DOHH2 (cell line): Measurements from ENCODE around the gene SCYL1.

Experiments used
- H3F3A ChIP-seq: fragments of 200-600 bp; sonication (generic), shearing (Covaris generic); 2 replicates; pipeline ENCODE4 v1.6.0; 2016; ENCODE audit warnings: antibody characterized with exemption, mild to moderate bottlenecking; ENCODE audit not compliant: control insufficient read depth, insufficient read depth
- H3K27ac ChIP-seq: fragments of 200-600 bp; sonication (generic); 2 replicates; pipeline ENCODE4 v1.5.1; 2014; ENCODE audit warnings: low read depth, mild to moderate bottlenecking, low read length, moderate library complexity
- H3K27me3 ChIP-seq: fragments of 200-600 bp; sonication (generic); 2 replicates; pipeline ENCODE4 v1.6.1; 2014; ENCODE audit warnings: mild to moderate bottlenecking, low read length, mixed read lengths; ENCODE audit not compliant: control insufficient read depth
- H3K36me3 ChIP-seq: fragments of 200-600 bp; sonication (generic); 2 replicates; pipeline ENCODE4 v1.6.1; 2014; ENCODE audit warnings: mild to moderate bottlenecking, low read length, moderate library complexity, mixed read lengths; ENCODE audit not compliant: control insufficient read depth
- H3K4me1 ChIP-seq: fragments of 200-600 bp; sonication (generic); 2 replicates; pipeline ENCODE4 v1.6.1; 2014; ENCODE audit warnings: mild to moderate bottlenecking, low read length, mixed read lengths; ENCODE audit not compliant: control insufficient read depth
- H3K4me2 ChIP-seq: fragments of 200-600 bp; sonication (generic); 2 replicates; pipeline ENCODE4 v1.6.0; 2014; ENCODE audit warnings: mild to moderate bottlenecking, low read length, moderate library complexity
- H3K4me3 ChIP-seq: fragments of 200-600 bp; sonication (generic); 2 replicates; pipeline ENCODE4 v1.5.1; 2014; ENCODE audit warnings: mild to moderate bottlenecking, low read length, mixed read lengths
- H3K79me2 ChIP-seq: fragments of 200-600 bp; sonication (generic); 2 replicates; pipeline ENCODE4 v1.6.1; 2014; ENCODE audit warnings: mild to moderate bottlenecking, low read length, mixed read lengths; ENCODE audit not compliant: control insufficient read depth
- H3K9me2 ChIP-seq: fragments of 200-600 bp; sonication (generic); replicated peaks from 2 replicates; pipeline ENCODE4 v1.6.1; 2014; ENCODE audit warnings: mild to moderate bottlenecking, low read length, mixed read lengths; ENCODE audit not compliant: control insufficient read depth
- H3K9me3 ChIP-seq: fragments of 200-600 bp; sonication (generic); 2 replicates; pipeline ENCODE4 v1.6.1; 2014; ENCODE audit warnings: antibody characterized with exemption, low read length, mixed read lengths; ENCODE audit not compliant: control insufficient read depth, insufficient read depth
- H4K20me1 ChIP-seq: fragments of 200-600 bp; sonication (generic); 2 replicates; pipeline ENCODE4 v1.6.0; 2014; ENCODE audit warnings: low read depth, mild to moderate bottlenecking, antibody characterized with exemption, low read length, moderate library complexity; ENCODE audit not compliant: control insufficient read depth, insufficient read depth
- EZH2phosphoT487 ChIP-seq: fragments of 200-600 bp; sonication (generic); IDR thresholded peaks from 2 replicates; pipeline ENCODE4 v1.6.1; 2017; ENCODE audit warnings: borderline replicate concordance, mild to moderate bottlenecking, antibody characterized with exemption, low read length, moderate library complexity, mixed read lengths
- TF ChIP-seq, protein P1 (sequence below): fragments of 200-600 bp; sonication (generic); IDR thresholded peaks from one replicate; pipeline ENCODE4 v1.5.1; 2014; ENCODE audit warnings: antibody characterized with exemption, mild to moderate bottlenecking, low read depth, low read length; ENCODE audit not compliant: poor library complexity, severe bottlenecking

The SCYL1 gene

DNA sequence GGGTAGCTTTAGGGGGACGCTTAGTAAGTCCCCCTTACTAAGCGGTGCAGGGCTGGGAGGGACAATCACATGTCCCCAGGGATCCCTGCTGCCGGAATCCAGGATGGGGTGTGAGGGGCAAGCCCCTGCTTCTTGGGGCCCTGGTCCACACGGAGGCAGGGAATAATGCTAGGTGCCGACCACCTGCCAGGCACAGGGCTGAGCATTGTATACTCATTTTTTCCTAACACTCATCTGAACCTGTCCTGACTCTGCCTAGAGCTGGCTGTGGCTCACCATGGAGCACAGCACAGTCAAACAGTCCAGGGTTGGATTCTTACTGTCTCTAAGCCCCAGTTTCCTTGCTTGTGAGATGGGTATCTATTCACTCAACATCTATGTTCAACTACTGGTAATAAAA, 34.7 kb downstream of the SCYL1 start:
- Histone ChIP-seq H3K36me3 (no peaks in the 10 kb centered on the region), H3K9me3 (no peaks in the 10 kb centered on the region), H3K79me2 (no peaks in the 10 kb centered on the region), H3K9me2 (no peaks in the 10 kb centered on the region), H3K27ac (no peak overlapping the region), H4K20me1 (no peaks in the 10 kb centered on the region), H3F3A (no peaks in the 10 kb centered on the region), H3K4me2 (no peak overlapping the region), H3K4me3 (no peak overlapping the region), H3K27me3 (no peaks in the 10 kb centered on the region), H3K4me1 (peaks cover 17% of the 10 kb centered on the region)
- TF ChIP-seq, protein P1, sequence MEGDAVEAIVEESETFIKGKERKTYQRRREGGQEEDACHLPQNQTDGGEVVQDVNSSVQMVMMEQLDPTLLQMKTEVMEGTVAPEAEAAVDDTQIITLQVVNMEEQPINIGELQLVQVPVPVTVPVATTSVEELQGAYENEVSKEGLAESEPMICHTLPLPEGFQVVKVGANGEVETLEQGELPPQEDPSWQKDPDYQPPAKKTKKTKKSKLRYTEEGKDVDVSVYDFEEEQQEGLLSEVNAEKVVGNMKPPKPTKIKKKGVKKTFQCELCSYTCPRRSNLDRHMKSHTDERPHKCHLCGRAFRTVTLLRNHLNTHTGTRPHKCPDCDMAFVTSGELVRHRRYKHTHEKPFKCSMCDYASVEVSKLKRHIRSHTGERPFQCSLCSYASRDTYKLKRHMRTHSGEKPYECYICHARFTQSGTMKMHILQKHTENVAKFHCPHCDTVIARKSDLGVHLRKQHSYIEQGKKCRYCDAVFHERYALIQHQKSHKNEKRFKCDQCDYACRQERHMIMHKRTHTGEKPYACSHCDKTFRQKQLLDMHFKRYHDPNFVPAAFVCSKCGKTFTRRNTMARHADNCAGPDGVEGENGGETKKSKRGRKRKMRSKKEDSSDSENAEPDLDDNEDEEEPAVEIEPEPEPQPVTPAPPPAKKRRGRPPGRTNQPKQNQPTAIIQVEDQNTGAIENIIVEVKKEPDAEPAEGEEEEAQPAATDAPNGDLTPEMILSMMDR: no peak
- TF ChIP-seq EZH2phosphoT487: no peak

DNA sequence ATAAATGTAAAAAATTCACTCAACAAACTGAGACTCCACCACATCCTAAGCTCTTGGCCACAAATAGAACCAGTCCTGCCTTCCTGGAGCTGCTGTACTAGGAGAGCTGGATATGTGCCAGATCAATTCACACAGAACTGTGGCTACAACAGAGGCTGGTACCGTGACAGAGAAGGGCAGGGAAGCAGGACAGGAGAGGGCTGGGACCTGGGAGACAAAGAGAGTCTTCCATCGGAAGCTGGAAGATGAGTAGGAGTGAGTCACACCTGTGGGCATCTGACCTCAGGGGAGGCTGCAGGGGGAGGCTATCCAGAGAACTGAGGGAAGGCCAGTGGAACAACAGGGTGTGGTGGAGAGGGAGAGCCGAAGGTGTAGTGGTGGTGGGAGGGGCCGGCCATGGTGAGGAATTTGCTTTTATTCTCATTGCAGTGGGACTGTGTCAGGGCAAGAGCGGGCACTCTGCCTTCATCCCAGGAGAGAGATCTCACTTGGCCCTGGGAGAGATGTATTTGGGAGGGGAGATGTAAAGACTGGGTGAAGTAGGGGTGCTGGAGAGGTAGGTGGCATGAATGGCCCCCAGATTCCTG, 35.2 kb downstream of the SCYL1 start:
- no peaks in the 10 kb centered on the region for H3K9me2 ChIP-seq
- no peaks in the 10 kb centered on the region for H3F3A ChIP-seq
- H3K79me2 ChIP-seq: no peaks in the 10 kb centered on the region
- no peak overlapping the region for H3K4me3 ChIP-seq
- TF ChIP-seq, protein P1: no peak
- no peak for TF ChIP-seq EZH2phosphoT487
- no peaks in the 10 kb centered on the region for H3K9me3 ChIP-seq
- no peaks in the 10 kb centered on the region for H4K20me1 ChIP-seq
- H3K27me3 ChIP-seq: no peaks in the 10 kb centered on the region
- no peak overlapping the region for H3K4me2 ChIP-seq
- H3K36me3 ChIP-seq: no peaks in the 10 kb centered on the region
- no peak overlapping the region for H3K27ac ChIP-seq
- H3K4me1 ChIP-seq: peaks cover 16% of the 10 kb centered on the region

DNA sequence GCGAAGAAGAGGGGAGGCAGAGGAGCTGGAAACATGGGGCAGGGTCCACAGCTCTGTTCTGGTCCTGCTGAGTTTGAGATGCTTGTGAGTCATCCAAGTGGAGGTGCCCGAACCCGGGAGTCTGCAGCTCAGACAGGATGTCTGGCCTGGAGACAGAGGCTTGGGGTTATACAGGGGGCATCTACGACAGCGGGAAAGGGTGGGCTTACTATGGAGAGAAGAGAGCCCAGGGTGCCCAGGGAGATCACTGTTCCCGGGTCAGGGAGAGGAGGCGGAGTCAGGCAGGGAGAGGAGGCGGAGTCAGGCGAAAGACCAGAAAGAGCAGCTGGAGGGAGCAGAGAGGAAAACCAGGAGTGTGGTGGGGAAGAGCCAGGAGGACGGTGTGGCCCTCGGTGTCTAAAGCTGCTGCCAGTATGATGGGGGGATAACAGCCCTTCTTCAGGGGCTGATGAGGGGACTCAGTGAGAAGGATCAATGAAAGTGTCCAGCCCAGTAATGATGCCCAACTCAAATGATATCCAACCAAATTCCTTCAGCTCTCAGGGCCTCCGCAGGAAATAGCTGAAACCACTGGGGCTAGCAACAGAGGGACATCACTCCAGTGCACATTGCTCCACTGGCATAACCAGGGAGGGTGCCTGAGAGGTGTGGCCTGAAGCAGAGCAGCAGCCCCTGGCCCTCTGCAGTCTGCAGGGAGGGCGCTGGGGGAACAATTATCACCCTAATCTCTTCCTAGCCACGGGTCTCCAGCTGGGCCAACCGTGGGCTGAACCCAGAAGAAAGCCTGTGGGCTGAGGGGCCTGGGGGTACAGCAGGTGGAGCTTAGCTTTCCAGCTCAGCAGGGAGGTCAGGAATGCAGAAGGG, 35.9 kb downstream of the SCYL1 start:
- H3K27me3 ChIP-seq: no peaks in the 10 kb centered on the region
- H4K20me1 ChIP-seq: no peaks in the 10 kb centered on the region
- no peaks in the 10 kb centered on the region for H3F3A ChIP-seq
- no peak overlapping the region for H3K4me2 ChIP-seq
- no peak overlapping the region for H3K27ac ChIP-seq
- no peaks in the 10 kb centered on the region for H3K9me2 ChIP-seq
- TF ChIP-seq, protein P1: no peak
- no peak for TF ChIP-seq EZH2phosphoT487
- no peak overlapping the region for H3K4me3 ChIP-seq
- peaks cover 22% of the 10 kb centered on the region for H3K4me1 ChIP-seq
- H3K36me3 ChIP-seq: peaks cover 2% of the 10 kb centered on the region; the same call in 1 of the 2 replicates
- H3K9me3 ChIP-seq: no peaks in the 10 kb centered on the region
- peaks cover 4% of the 10 kb centered on the region for H3K79me2 ChIP-seq
